ENCODE measurements around the gene TRPM3.
"Not testable (repeated sequence)": the region's sequence is repeated elsewhere in the genome, so short reads cannot be mapped to it uniquely, and the experiment has no call there.

DNA sequence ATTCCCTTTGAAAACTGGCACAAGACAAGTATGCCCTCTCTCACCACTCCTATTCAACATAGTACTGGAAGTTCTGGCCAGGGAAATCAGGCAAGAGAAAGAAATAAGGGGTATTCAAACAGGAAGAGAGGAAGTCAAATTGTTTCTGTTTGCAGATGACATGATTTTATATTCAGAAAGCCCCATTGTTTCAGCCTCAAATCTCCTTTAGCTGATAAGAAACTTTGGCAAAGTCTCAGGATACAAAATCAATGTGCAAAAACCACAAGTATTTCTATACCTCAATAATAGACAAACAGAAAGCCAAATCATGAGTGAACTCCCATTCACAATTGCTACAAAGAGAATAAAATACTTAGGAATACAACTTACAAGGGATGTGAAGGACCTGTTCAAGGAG lies 476.8 kb downstream of the TRPM3 start:
- not testable (repeated sequence) for TF ChIP-seq JUNB (IDR thresholded peaks at IDR 0.05); CTCF (IDR thresholded peaks at IDR 0.05); RAD21 (conservative IDR thresholded peaks at IDR 0.05 in 1 of 2, IDR thresholded peaks at IDR 0.05 in 1 of 2); MYC (IDR thresholded peaks at IDR 0.05; ENCODE audit: borderline replicate concordance, low read length); POLR2A (IDR thresholded peaks at IDR 0.05; ENCODE audit: low read length); MAFK (IDR thresholded peaks at IDR 0.05; ENCODE audit: partially characterized antibody); HDAC2 (IDR thresholded peaks at IDR 0.05); SMC3 (IDR thresholded peaks at IDR 0.05); ZC3H11A (IDR thresholded peaks at IDR 0.05); ELK1 (IDR thresholded peaks at IDR 0.05; ENCODE audit: low read depth, low read length); PBX3 (IDR thresholded peaks at IDR 0.05)
- TF ChIP-seq, protein P1, sequence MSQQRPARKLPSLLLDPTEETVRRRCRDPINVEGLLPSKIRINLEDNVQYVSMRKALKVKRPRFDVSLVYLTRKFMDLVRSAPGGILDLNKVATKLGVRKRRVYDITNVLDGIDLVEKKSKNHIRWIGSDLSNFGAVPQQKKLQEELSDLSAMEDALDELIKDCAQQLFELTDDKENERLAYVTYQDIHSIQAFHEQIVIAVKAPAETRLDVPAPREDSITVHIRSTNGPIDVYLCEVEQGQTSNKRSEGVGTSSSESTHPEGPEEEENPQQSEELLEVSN (IDR thresholded peaks at IDR 0.05; ENCODE audit: borderline replicate concordance, low read depth), result not testable (repeated sequence)

Data from A549 (cell line).